Caco-2 (cell line): ENCODE measurements around the gene MARVELD1. TPM values are rescaled to one million over a fixed set of nuclear protein-coding genes. Genes with fewer than 3 reads are reported as not detected.

Experiments
- BruUV-seq: library from RNA; stranded (reverse); fragments of 400-500 nt; replicated peaks from 2 replicates; lab custom pipeline; 2021; lab: Mats Ljungman, UMichigan
- CTCF ChIA-PET: fragments of 300-600 bp; sonication (Branson Sonifier 250); formaldehyde crosslinking; loops from one replicate; lab custom pipeline; 2022; ENCODE audit warnings: antibody characterized with exemption; lab: Charles Lee
- POLR2A ChIA-PET: fragments of 300-600 bp; sonication (Branson Sonifier 250); formaldehyde crosslinking; loops from one replicate; lab custom pipeline; 2022; ENCODE audit warnings: antibody characterized with exemption; lab: Charles Lee
- DNase-seq, 2 experiments: peaks; one replicate each; pipeline versions ENCODE4 v3.0.0 to v3.0.0-alpha.2; 2020 to 2022
- H3K27me3 ChIP-seq: replicated peaks from 2 replicates; pipeline ENCODE4 v1.6.0; 2011; ENCODE audit warnings: low read length; ENCODE audit not compliant: control insufficient read depth, insufficient read depth
- H3K36me3 ChIP-seq: 2 replicates; pipeline ENCODE4 v1.5.1; 2011; ENCODE audit warnings: low read length; ENCODE audit not compliant: control insufficient read depth, insufficient read depth
- H3K4me1 ChIP-seq: fragments of 250-450 bp; sonication (Bioruptor Pico); 2 replicates; pipeline ENCODE4 v1.5.1; 2020; ENCODE audit warnings: mild to moderate bottlenecking
- H3K4me3 ChIP-seq: 2 replicates; pipeline ENCODE4 v1.5.1; 2011; ENCODE audit warnings: low read depth, mild to moderate bottlenecking, control low read depth, low read length
- H3K9me3 ChIP-seq: fragments of 250-450 bp; sonication (Bioruptor Pico); 2 replicates; pipeline ENCODE4 v1.5.1; 2020; ENCODE audit warnings: mild to moderate bottlenecking, moderate library complexity
- H3K27ac Mint-ChIP-seq: one replicate; pipeline ENCODE4 v1.8.0; 2022; ENCODE audit warnings: mixed read lengths; ENCODE audit not compliant: unreplicated experiment
- H3K27me3 Mint-ChIP-seq: one replicate; pipeline ENCODE4 v1.8.0; 2022; ENCODE audit warnings: mixed read lengths; ENCODE audit not compliant: insufficient read depth, unreplicated experiment
- H3K36me3 Mint-ChIP-seq: one replicate; pipeline ENCODE4 v1.8.0; 2022; ENCODE audit warnings: mild to moderate bottlenecking, mixed read lengths; ENCODE audit not compliant: insufficient read depth, unreplicated experiment
- H3K4me1 Mint-ChIP-seq: one replicate; pipeline ENCODE4 v1.8.0; 2022; ENCODE audit warnings: low read depth, mixed read lengths; ENCODE audit not compliant: unreplicated experiment
- H3K4me3 Mint-ChIP-seq: one replicate; pipeline ENCODE4 v1.8.0; 2022; ENCODE audit warnings: mild to moderate bottlenecking, moderate library complexity, mixed read lengths; ENCODE audit not compliant: unreplicated experiment
- H3K9me3 Mint-ChIP-seq: one replicate; pipeline ENCODE4 v1.8.0; 2022; ENCODE audit warnings: mixed read lengths; ENCODE audit not compliant: unreplicated experiment
- intact Hi-C: fragments of 100-400 bp; cut with micrococcal nuclease; formaldehyde crosslinking; loops from one replicate; pipeline ENCODE4 v1.10.0; 2022; ENCODE audit not compliant: unreplicated experiment
- total RNA-seq: library from RNA; stranded (reverse); gene quantifications from 2 replicates; pipeline ENCODE4 v1.2.3, GENCODE V29; 2022
- TF ChIP-seq, protein P1 (sequence below), 2 experiments: fragments of 200-600 bp in 1 of 2; IDR thresholded peaks; 1 replicate in 1 of 2; 2 replicates in 1 of 2; pipeline versions ENCODE4 v1.5.1 to v1.8.0; 2011 to 2022; ENCODE audit warnings: antibody characterized with exemption in 1 of 2, control low read depth in 1 of 2, inconsistent platforms in 1 of 2, low read depth in 1 of 2, low read length in 1 of 2, mild to moderate bottlenecking in 1 of 2, moderate library complexity in 1 of 2; ENCODE audit not compliant: insufficient read depth in 1 of 2, severe bottlenecking in 1 of 2, unreplicated experiment in 1 of 2

MARVELD1 gene
- total RNA-seq, 1 experiment from 2014 or later = 19.6 TPM

DNA sequence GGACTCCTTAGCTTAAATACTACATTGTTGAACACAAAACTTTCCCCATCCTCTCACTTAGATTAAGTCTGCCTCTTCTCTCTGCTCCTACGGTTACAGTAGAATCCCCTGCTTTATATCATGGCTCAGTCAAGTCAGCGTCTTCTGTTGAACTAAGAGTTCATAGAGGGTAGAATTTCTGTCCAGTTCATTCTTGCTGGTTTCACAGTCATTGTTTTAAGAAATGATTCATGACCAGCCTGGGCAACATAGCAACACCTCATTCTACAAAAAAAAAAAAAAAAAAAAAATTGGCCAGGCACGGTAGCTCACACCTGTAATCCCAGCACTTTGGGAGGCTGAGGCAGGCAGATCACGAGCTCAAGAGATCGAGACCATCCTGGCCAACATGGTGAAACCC is 19.7 kb downstream of the MARVELD1 start:
- TF ChIP-seq, protein P1, sequence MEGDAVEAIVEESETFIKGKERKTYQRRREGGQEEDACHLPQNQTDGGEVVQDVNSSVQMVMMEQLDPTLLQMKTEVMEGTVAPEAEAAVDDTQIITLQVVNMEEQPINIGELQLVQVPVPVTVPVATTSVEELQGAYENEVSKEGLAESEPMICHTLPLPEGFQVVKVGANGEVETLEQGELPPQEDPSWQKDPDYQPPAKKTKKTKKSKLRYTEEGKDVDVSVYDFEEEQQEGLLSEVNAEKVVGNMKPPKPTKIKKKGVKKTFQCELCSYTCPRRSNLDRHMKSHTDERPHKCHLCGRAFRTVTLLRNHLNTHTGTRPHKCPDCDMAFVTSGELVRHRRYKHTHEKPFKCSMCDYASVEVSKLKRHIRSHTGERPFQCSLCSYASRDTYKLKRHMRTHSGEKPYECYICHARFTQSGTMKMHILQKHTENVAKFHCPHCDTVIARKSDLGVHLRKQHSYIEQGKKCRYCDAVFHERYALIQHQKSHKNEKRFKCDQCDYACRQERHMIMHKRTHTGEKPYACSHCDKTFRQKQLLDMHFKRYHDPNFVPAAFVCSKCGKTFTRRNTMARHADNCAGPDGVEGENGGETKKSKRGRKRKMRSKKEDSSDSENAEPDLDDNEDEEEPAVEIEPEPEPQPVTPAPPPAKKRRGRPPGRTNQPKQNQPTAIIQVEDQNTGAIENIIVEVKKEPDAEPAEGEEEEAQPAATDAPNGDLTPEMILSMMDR (IDR thresholded peaks at IDR 0.05; ENCODE audit: insufficient read depth in 1 of 2, low read depth in 1 of 2, low read length in 1 of 2, severe bottlenecking in 1 of 2, unreplicated experiment in 1 of 2) = no peak
- Histone ChIP-seq H3K4me3 (no peak overlapping the region), H3K27me3 (no peaks in the 10 kb centered on the region), H3K4me1 (peaks cover 4% of the 10 kb centered on the region; the same call in 1 of the 2 replicates), H3K36me3 (no peaks in the 10 kb centered on the region), H3K9me3 (no peaks in the 10 kb centered on the region)
- no peaks in the 10 kb centered on the region for H3K27me3 Mint-ChIP-seq
- H3K4me3 Mint-ChIP-seq = no peak overlapping the region
- DNase-seq = no peak
- ChIA-PET POLR2A (no interaction called here), CTCF (interaction anchor here (0.6 to 0.7 kb wide), 3 partner anchors 30 to 252 kb away, joined by 3 to 6 read pairs (median 5); no protein-coding TSS in a partner anchor)
- H3K9me3 Mint-ChIP-seq = peaks cover 5% of the 10 kb centered on the region
- peaks cover 20% of the 10 kb centered on the region for H3K4me1 Mint-ChIP-seq
- no TSS peak for BruUV-seq
- intact Hi-C loops = loop anchor here (10.0 kb wide), 1 partner anchor 328 kb away; the partner anchor contains the start of gene RRP12
- peaks cover 17% of the 10 kb centered on the region for H3K36me3 Mint-ChIP-seq
- no peak overlapping the region for H3K27ac Mint-ChIP-seq

DNA sequence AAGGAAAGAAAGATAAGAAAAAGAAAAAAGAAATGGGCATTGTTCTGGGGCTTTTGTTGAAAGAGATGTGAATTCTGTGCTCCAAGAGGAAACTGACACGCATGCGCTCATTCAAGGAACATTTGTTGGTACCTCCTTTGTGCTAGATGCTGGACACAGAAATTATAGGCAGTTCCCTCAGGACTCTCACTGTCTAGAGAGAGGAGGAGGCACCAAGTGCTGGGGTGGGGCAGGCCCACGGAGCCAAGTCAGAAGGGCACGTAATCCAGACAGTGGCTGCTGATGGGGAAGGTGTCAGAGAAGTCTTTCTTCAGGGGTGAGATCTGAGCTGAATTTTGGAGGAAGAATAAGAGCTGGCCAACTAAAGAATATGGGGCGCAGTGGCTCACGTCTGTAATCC is 20.5 kb downstream of the MARVELD1 start:
- no peaks in the 10 kb centered on the region for H3K27me3 Mint-ChIP-seq
- DNase-seq = no peak
- H3K36me3 ChIP-seq = 0 out of 2 replicates have a peak, but pooled peaks cover 1% of the 10 kb centered on the region
- TF ChIP-seq, protein P1 (IDR thresholded peaks at IDR 0.05; ENCODE audit: insufficient read depth in 1 of 2, low read depth in 1 of 2, low read length in 1 of 2, severe bottlenecking in 1 of 2, unreplicated experiment in 1 of 2) = no peak
- H3K27ac Mint-ChIP-seq = no peak overlapping the region
- H3K4me1 Mint-ChIP-seq = peaks cover 21% of the 10 kb centered on the region
- H3K4me3 ChIP-seq = no peak overlapping the region
- H3K4me3 Mint-ChIP-seq = no peak overlapping the region
- BruUV-seq = no TSS peak
- H3K36me3 Mint-ChIP-seq = peaks cover 22% of the 10 kb centered on the region
- no peaks in the 10 kb centered on the region for H3K27me3 ChIP-seq
- intact Hi-C loops = loop anchor here (10.0 kb wide), 1 partner anchor 329 kb away; the partner anchor contains the start of gene RRP12
- peaks cover 5% of the 10 kb centered on the region for H3K9me3 Mint-ChIP-seq
- H3K4me1 ChIP-seq = peaks cover 4% of the 10 kb centered on the region; the same call in 1 of the 2 replicates
- ChIA-PET POLR2A (no interaction called here), CTCF (interaction anchor here (0.6 to 3.6 kb wide), 3 partner anchors 20 to 253 kb away, joined by 3 to 17 read pairs (median 6); partner anchors contain the start of genes AVPI1 and MARVELD1)
- no peaks in the 10 kb centered on the region for H3K9me3 ChIP-seq

DNA sequence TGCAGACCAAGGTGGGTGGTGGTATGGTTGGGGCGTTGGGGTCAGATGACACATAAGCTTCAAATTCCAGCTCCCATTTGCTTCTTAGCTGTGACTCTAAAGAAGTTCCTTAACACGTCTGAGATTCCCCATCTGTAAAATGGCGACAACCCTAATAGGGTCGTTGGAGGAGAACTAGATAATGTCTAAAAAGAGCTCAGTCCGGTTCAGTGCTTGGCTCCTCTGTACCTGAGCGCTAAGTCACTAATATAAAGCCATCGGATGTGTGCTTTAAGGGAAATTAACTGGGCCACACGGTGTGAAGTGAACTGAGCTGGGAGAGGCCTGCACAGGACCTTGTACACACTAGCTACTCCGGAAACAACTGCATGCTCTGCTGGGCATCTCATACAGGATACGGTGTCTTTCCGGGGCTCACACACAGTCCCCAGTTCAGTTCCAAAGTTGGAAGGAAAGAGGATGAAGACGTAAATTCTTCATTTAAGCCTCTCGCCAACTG is 22.9 kb downstream of the MARVELD1 start:
- TF ChIP-seq, protein P1 (IDR thresholded peaks at IDR 0.05; ENCODE audit: insufficient read depth in 1 of 2, low read depth in 1 of 2, low read length in 1 of 2, severe bottlenecking in 1 of 2, unreplicated experiment in 1 of 2) = no peak
- TSS peak; percentile 97 for BruUV-seq
- peaks cover 42% of the 10 kb centered on the region for H3K36me3 Mint-ChIP-seq
- peaks cover 4% of the 10 kb centered on the region; the same call in 1 of the 2 replicates for H3K4me1 ChIP-seq
- ChIA-PET CTCF (interaction anchor here (0.7 to 3.6 kb wide), 9 partner anchors 8 to 1306 kb away, joined by 3 to 17 read pairs (median 7); partner anchors contain the start of genes AVPI1 and MARVELD1), POLR2A (interaction anchor here (0.7 to 2.2 kb wide), 11 partner anchors 9 to 335 kb away, joined by 3 to 36 read pairs (median 4); partner anchors contain the start of genes AVPI1, MARVELD1 and RRP12)
- peak overlapping the region; percentile 77 for H3K4me3 ChIP-seq
- H3K4me3 Mint-ChIP-seq = peak overlapping the region; percentile 83
- H3K9me3 Mint-ChIP-seq = peaks cover 5% of the 10 kb centered on the region
- intact Hi-C loops = loop anchor here (10.0 kb wide), 1 partner anchor 332 kb away; the partner anchor contains the start of gene RRP12
- no peaks in the 10 kb centered on the region for H3K27me3 Mint-ChIP-seq
- peaks cover 21% of the 10 kb centered on the region for H3K4me1 Mint-ChIP-seq
- H3K9me3 ChIP-seq = no peaks in the 10 kb centered on the region
- H3K27me3 ChIP-seq = no peaks in the 10 kb centered on the region
- no peak for DNase-seq
- H3K27ac Mint-ChIP-seq = peak overlapping the region; percentile 84
- 0 out of 2 replicates have a peak, but pooled peaks cover 3% of the 10 kb centered on the region for H3K36me3 ChIP-seq
